Heart left ventricle (tissue), 16 donors: ENCODE data around the gene NHLRC4. TPM values are rescaled to one million over a fixed set of nuclear protein-coding genes. Genes with fewer than 3 reads are reported as not detected.

Experiments
- ATAC-seq, 4 donors: fragments of 200-7000 bp; cut with Tn5 transposase; one replicate each; pipeline ENCODE4 v1.9.1; 2020 to 2022; ENCODE audit warnings: moderate library complexity in 4 of 4, mild to moderate bottlenecking in 3 of 4, moderate number of reproducible peaks in 1 of 4
- DNase-seq, 5 donors: peaks; one replicate each; pipeline ENCODE4 v3.0.0-alpha.2; 2020
- H3K27ac ChIP-seq, 12 donors: fragments of 200-600 bp; sonication (generic) in 4 of 12; one replicate each; pipeline versions ENCODE4 v1.5.0 to v1.8.0; 2016 to 2022; ENCODE audit warnings: mild to moderate bottlenecking in 2 of 12
- H3K27me3 ChIP-seq, 9 donors: fragments of 200-600 bp; sonication (generic) in 2 of 9; one replicate each; pipeline versions ENCODE4 v1.5.1 to v1.8.0; 2016 to 2022; ENCODE audit warnings: mild to moderate bottlenecking in 3 of 9
- H3K36me3 ChIP-seq, 9 donors: fragments of 200-600 bp; sonication (generic) in 2 of 9; one replicate each; pipeline versions ENCODE4 v1.5.0 to v1.8.0; 2018 to 2022; ENCODE audit warnings: mild to moderate bottlenecking in 2 of 9
- H3K4me1 ChIP-seq, 12 donors: fragments of 200-600 bp; sonication (generic) in 4 of 12; one replicate each; pipeline versions ENCODE4 v1.5.0 to v1.8.0; 2016 to 2022; ENCODE audit warnings: mild to moderate bottlenecking in 3 of 12
- H3K4me3 ChIP-seq, 12 donors: fragments of 200-600 bp; sonication (generic) in 4 of 12; one replicate each; pipeline versions ENCODE4 v1.5.0 to v1.8.0; 2017 to 2022; ENCODE audit warnings: mild to moderate bottlenecking in 9 of 12, moderate library complexity in 4 of 12
- H3K9me3 ChIP-seq, 12 donors: fragments of 200-600 bp; sonication (generic) in 4 of 12; one replicate each; pipeline versions ENCODE4 v1.5.0 to v1.8.0; 2016 to 2022; ENCODE audit warnings: mild to moderate bottlenecking in 1 of 12
- CTCF ChIP-seq, 12 donors: fragments of 200-600 bp; sonication (generic) in 4 of 12; IDR thresholded peaks; one replicate each; pipeline versions ENCODE4 v1.5.0 to v1.8.0; 2018 to 2022; ENCODE audit warnings: antibody characterized with exemption in 12 of 12, mild to moderate bottlenecking in 5 of 12
- POLR2A ChIP-seq, 2 donors: fragments of 450-650 bp; IDR thresholded peaks; one replicate each; pipeline ENCODE4 v1.6.1; 2017; ENCODE audit warnings: antibody characterized with exemption in 2 of 2, mild to moderate bottlenecking in 2 of 2, moderate library complexity in 2 of 2
- WGBS, 4 donors: extraction: QIAGEN DNeasy Blood & Tissue Kit in 2 of 4; methylation state at CpG; one replicate each; pipeline versions ENCODE4 v1.1.5 to v1.1.7; 2013 to 2018; 5-methylcytosine and 5-hydroxymethylcytosine counted together
- intact Hi-C, 10 donors: fragments of 100-400 bp; cut with DNase I; formaldehyde crosslinking; loops; one replicate each; pipeline versions ENCODE4 v1.11.1 to v1.14.2; 2022
- polyA plus RNA-seq, 2 donors: library from polyadenylated mRNA; stranded (reverse); fragments of 200-250 nt; gene quantifications; one replicate each; pipeline ENCODE4 v1.2.3, GENCODE V29; 2013
- total RNA-seq, 9 donors: library from RNA; depleted of rRNA in 2 of 9; stranded (reverse); fragments of >200 nt in 2 of 9; fragmentation: NEBNext Ultra II Directional in 3 of 9; extraction: Animal tissue kit (Norgen Biotek cat#: 25700) in 3 of 9; gene quantifications; one replicate each; pipeline versions ENCODE4 v1.1.0 to v1.2.4, GENCODE V29; 2016 to 2023
- donor health status: ischemic (EF 13 %, LVEDD 7.1; RV severe dilation, severe dysfunction).
- donor health status: healthy with polysubstance abuse.
- donor health status: DM: no; HTN: yes; CAD: no.
- donor health status: DM: no; HTN: no; CAD: no.
- donor health status: ischemic (EF 25% LVEDD 6.9; RV normal size, moderate dysfunction).
- donor health status: ischemic (EF 25% LVEDD 5.7; RV mildly dilated, moderate dysfunction).
- donor health status: healthy.
- donor health status: DM: yes; HTN: yes; CAD: no.
- donor health status: ischemic (EF 35%, LVEDD 5.7; RV mildly dilated, moderate dysfunction).
- donor health status: nonischemic (EF 11% LVEDD 7.7; RV severe dilation, severe dysfunction).
- donor health status: DM: yes; HTN: yes; CAD: no.
- donor health status: PGD.
- donor health status: ischemic (EF 29% LVEDD 5.4; RV normal size, mild dysfunction).
- donor health status: nonischemic (EF 23%, LVEDD 6.1; RV moderate dilation, normal function).

NHLRC4 gene
- total and polyA plus RNA-seq, 11 donors: 0.23 to 0.86 (median 0.48) TPM; not detected in 1

DNA sequence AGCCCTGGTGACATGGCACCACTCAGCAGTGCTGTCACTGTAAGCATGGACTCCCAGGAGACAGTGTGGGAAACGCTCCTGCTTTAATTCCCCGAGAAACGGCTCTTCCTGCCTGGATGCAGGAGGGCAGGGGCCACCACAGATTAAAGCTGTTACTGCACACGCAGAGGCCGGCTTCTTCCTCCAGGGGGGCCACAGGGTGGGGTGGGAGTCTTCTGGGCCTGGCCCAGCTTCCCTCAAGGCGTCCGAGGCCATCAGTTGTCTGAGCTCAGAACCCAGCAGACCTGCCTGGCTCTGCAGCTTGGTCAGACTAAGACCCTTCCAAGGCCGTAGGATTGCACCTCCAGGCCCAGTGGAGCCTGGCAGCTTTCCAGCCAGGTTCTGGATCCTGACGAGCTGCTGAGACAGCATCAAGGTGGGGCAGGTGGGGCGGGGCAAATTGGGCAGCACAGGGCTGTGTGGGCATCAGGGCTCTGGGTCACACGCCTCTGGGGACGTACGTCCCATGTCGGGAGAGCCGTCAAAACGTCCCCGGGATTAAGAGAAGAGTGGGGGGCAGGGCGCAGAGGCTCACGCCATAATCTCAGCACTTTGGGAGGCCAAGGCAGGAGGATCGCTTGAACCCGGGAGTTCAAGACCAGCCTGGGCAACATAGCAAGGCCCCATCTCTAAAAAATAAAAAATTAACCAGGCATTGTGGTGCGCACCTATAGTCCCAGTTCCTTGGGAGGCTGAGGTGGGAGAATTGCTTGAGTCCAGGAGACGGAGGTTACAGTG, 44.3 kb upstream of the NHLRC4 start:
- H3K4me1 ChIP-seq: peaks cover 8 to 25% (median 15%) of the 10 kb centered on the region in 12 donors
- intact Hi-C loops: loop anchor here in 1 of 10 donors (10.0 kb wide), 1 partner anchor 98 kb away; the partner anchor contains the start of gene RAB11FIP3
- H3K27me3 ChIP-seq: no peaks in the 10 kb centered on the region
- no peak overlapping the region for H3K4me3 ChIP-seq
- DNase-seq (no peak), ATAC-seq (no peak)
- no peak overlapping the region for H3K27ac ChIP-seq
- no peak for TF ChIP-seq POLR2A (IDR thresholded peaks at IDR 0.05)
- TF ChIP-seq CTCF (IDR thresholded peaks at IDR 0.05): no peak
- WGBS, 4 donors: 72 to 77% (median 72%) methylated on average over 15 to 23 of the region's 23 CpGs
- H3K9me3 ChIP-seq: no peaks in the 10 kb centered on the region
- H3K36me3 ChIP-seq: peaks cover 0 to 30% (median 22%) of the 10 kb centered on the region in 9 donors

- DNase-seq (no peak), ATAC-seq (no peak)
- peaks cover 0 to 27% (median 22%) of the 10 kb centered on the region in 9 donors for H3K36me3 ChIP-seq
- H3K4me1 ChIP-seq: peaks cover 8 to 27% (median 15%) of the 10 kb centered on the region in 12 donors
- no peaks in the 10 kb centered on the region for H3K27me3 ChIP-seq
- TF ChIP-seq POLR2A (IDR thresholded peaks at IDR 0.05) (no peak), CTCF (IDR thresholded peaks at IDR 0.05) (no peak)
- intact Hi-C loops: loop anchor here in 1 of 10 donors (10.0 kb wide), 1 partner anchor 98 kb away; the partner anchor contains the start of gene RAB11FIP3
- WGBS, 4 donors: 92 to 96% (median 93%) methylated on average over 16 to 22 of the region's 22 CpGs
- no peaks in the 10 kb centered on the region for H3K9me3 ChIP-seq
- H3K27ac ChIP-seq: no peak overlapping the region
- no peak overlapping the region for H3K4me3 ChIP-seq
Observed at GRCh38 chr16:523097-523741, 43.6 kb upstream of the NHLRC4 start.

GRCh38 chr16:524274-525040, 42.3 kb upstream of the NHLRC4 start:
- TF ChIP-seq CTCF (IDR thresholded peaks at IDR 0.05): no peak
- TF ChIP-seq POLR2A (IDR thresholded peaks at IDR 0.05): no peak
- intact Hi-C loops: loop anchor here in 1 of 10 donors (10.0 kb wide), 1 partner anchor 100 kb away; the partner anchor contains the start of gene RAB11FIP3
- H3K4me1 ChIP-seq: peaks cover 9 to 39% (median 24%) of the 10 kb centered on the region in 12 donors
- H3K9me3 ChIP-seq: no peaks in the 10 kb centered on the region
- H3K36me3 ChIP-seq: peaks cover 0 to 19% (median 13%) of the 10 kb centered on the region in 9 donors
- H3K4me3 ChIP-seq: no peak overlapping the region
- 74 to 86% (median 78%) methylated on average over 11 to 24 of the region's 24 CpGs for WGBS, 4 donors
- no peak overlapping the region for H3K27ac ChIP-seq
- H3K27me3 ChIP-seq: no peaks in the 10 kb centered on the region
- ATAC-seq: no peak
- DNase-seq: peak in 2 of 5 donors; percentile 31 to 53
